Liver (tissue), 3 donors: ENCODE measurements around the gene TLE3.

Experiments used
- ATF3 ChIP-seq: IDR thresholded peaks from 2 replicates; pipeline ENCODE4 v1.6.1; 2016; ENCODE audit warnings: antibody characterized with exemption
- CTCF ChIP-seq: fragments of 150-350 bp; IDR thresholded peaks from 2 replicates; pipeline ENCODE4 v1.5.1; 2017; ENCODE audit warnings: improper control_type of control experiment, low read depth, low read length; ENCODE audit not compliant: missing input control
- EGR1 ChIP-seq, 2 donors: IDR thresholded peaks; 2 replicates each; pipeline ENCODE4 v1.6.1; 2016 to 2018; ENCODE audit warnings: antibody characterized with exemption in 2 of 2, low read depth in 2 of 2
- FOXA1 ChIP-seq: IDR thresholded peaks from 2 replicates; pipeline ENCODE4 v1.6.1; 2016; ENCODE audit warnings: antibody characterized with exemption
- GABPA ChIP-seq, 2 donors: IDR thresholded peaks in 1 of 2; conservative IDR thresholded peaks in 1 of 2; 2 replicates each; pipeline ENCODE4 v1.6.1; 2016; ENCODE audit warnings: antibody characterized with exemption in 2 of 2, mild to moderate bottlenecking in 1 of 2, moderate library complexity in 1 of 2
- HNF4A ChIP-seq, 2 donors: conservative IDR thresholded peaks; 2 replicates each; pipeline ENCODE4 v1.6.1; 2016; ENCODE audit warnings: antibody characterized with exemption in 2 of 2, mild to moderate bottlenecking in 2 of 2
- JUND ChIP-seq, 2 donors: IDR thresholded peaks; 2 replicates each; pipeline ENCODE4 v1.6.1; 2016; ENCODE audit warnings: antibody characterized with exemption in 2 of 2
- MAX ChIP-seq: IDR thresholded peaks from 2 replicates; pipeline ENCODE4 v1.6.1; 2016; ENCODE audit warnings: antibody characterized with exemption
- RAD21 ChIP-seq, 2 donors: IDR thresholded peaks; 2 replicates each; pipeline ENCODE4 v1.6.1; 2016; ENCODE audit warnings: antibody characterized with exemption in 2 of 2, mild to moderate bottlenecking in 2 of 2
- REST ChIP-seq: IDR thresholded peaks from 2 replicates; pipeline ENCODE4 v1.6.1; 2016; ENCODE audit warnings: antibody characterized with exemption, mild to moderate bottlenecking
- SP1 ChIP-seq: IDR thresholded peaks from 2 replicates; pipeline ENCODE4 v1.6.1; 2018; ENCODE audit warnings: antibody characterized with exemption, mild to moderate bottlenecking
- TAF1 ChIP-seq: conservative IDR thresholded peaks from 2 replicates; pipeline ENCODE4 v1.6.1; 2016; ENCODE audit warnings: antibody characterized with exemption, mild to moderate bottlenecking
- YY1 ChIP-seq: IDR thresholded peaks from 2 replicates; pipeline ENCODE4 v1.6.1; 2016; ENCODE audit warnings: antibody characterized with exemption, mild to moderate bottlenecking
- ZBTB33 ChIP-seq: IDR thresholded peaks from 2 replicates; pipeline ENCODE4 v1.6.1; 2016; ENCODE audit warnings: antibody characterized with exemption
- donor health status: healthy.
- donor health status: healthy.

GRCh38 chr15:70127288-70127746 is 29.6 kb upstream of the TLE3 start:
- TF ChIP-seq YY1 (no peak), CTCF (no peak), TAF1 (no peak), MAX (no peak), GABPA (IDR thresholded peaks at IDR 0.05 in 1 of 2, conservative IDR thresholded peaks at IDR 0.05 in 1 of 2) (no peak), REST (peak; percentile 14), RAD21 (IDR thresholded peaks at IDR 0.05) (no peak), JUND (IDR thresholded peaks at IDR 0.05) (peak in 1 of 2 donors; percentile 13), HNF4A (conservative IDR thresholded peaks at IDR 0.05) (peak; percentile 76 to 86), FOXA1 (no peak), EGR1 (IDR thresholded peaks at IDR 0.05; ENCODE audit: low read depth in 2 of 2) (no peak), ATF3 (no peak), ZBTB33 (no peak), SP1 (peak; percentile 31)
